HEK293T (cell line): ENCODE data around the gene RAB31.

Experiments
- CTCF ChIA-PET: fragments of 350-600 bp; formaldehyde crosslinking; extraction: SDS; loops from one replicate; lab custom pipeline; 2021; ENCODE audit warnings: antibody characterized with exemption, inconsistent platforms; lab: Yijun Ruan, JAX
- POLR2A ChIA-PET: fragments of 350-600 bp; formaldehyde crosslinking; extraction: SDS; loops from one replicate; lab custom pipeline; 2020; ENCODE audit warnings: antibody characterized with exemption, inconsistent platforms; lab: Yijun Ruan, JAX
- DNase-seq: peaks from one replicate; pipeline ENCODE4 v3.0.0; 2012; ENCODE audit warnings: mixed read lengths; ENCODE audit errors: extremely low spot score
- ARNT ChIP-seq: fragments of 450-650 bp; IDR thresholded peaks from 2 replicates; pipeline ENCODE4 v1.6.1; 2017; ENCODE audit warnings: mild to moderate bottlenecking
- BHLHE40 ChIP-seq: fragments of 450-650 bp; IDR thresholded peaks from 2 replicates; pipeline ENCODE4 v1.6.1; 2016; ENCODE audit warnings: mild to moderate bottlenecking, moderate library complexity, borderline replicate concordance
- CTBP1 ChIP-seq: fragments of 450-650 bp; IDR thresholded peaks from 2 replicates; pipeline ENCODE4 v1.6.1; 2016; ENCODE audit warnings: borderline replicate concordance
- ELF4 ChIP-seq: fragments of 450-650 bp; IDR thresholded peaks from 2 replicates; pipeline ENCODE4 v1.6.1; 2017; ENCODE audit warnings: antibody characterized with exemption
- FOXA1 ChIP-seq: fragments of 450-650 bp; IDR thresholded peaks from 2 replicates; pipeline ENCODE4 v1.6.1; 2016; ENCODE audit warnings: mild to moderate bottlenecking
- FOXK2 ChIP-seq: fragments of 450-650 bp; IDR thresholded peaks from 2 replicates; pipeline ENCODE4 v1.6.1; 2016; ENCODE audit warnings: mild to moderate bottlenecking
- FOXM1 ChIP-seq: fragments of 450-650 bp; IDR thresholded peaks from 2 replicates; pipeline ENCODE4 v1.6.1; 2017; ENCODE audit warnings: mild to moderate bottlenecking, borderline replicate concordance
- HDGF ChIP-seq: fragments of 450-650 bp; IDR thresholded peaks from 2 replicates; pipeline ENCODE4 v1.6.1; 2017; ENCODE audit warnings: antibody characterized with exemption, borderline replicate concordance
- L3MBTL2 ChIP-seq: fragments of 450-650 bp; conservative IDR thresholded peaks from 2 replicates; pipeline ENCODE4 v1.6.1; 2016; ENCODE audit warnings: mild to moderate bottlenecking
- LEF1 ChIP-seq: fragments of 450-650 bp; IDR thresholded peaks from 2 replicates; pipeline ENCODE4 v1.6.1; 2017; ENCODE audit warnings: mild to moderate bottlenecking, borderline replicate concordance
- NFRKB ChIP-seq: fragments of 450-650 bp; IDR thresholded peaks from 2 replicates; pipeline ENCODE4 v1.6.1; 2016; ENCODE audit warnings: mild to moderate bottlenecking, moderate library complexity
- PKNOX1 ChIP-seq: fragments of 450-650 bp; IDR thresholded peaks from 2 replicates; pipeline ENCODE4 v1.6.1; 2016
- SP1 ChIP-seq: fragments of 450-650 bp; IDR thresholded peaks from 2 replicates; pipeline ENCODE4 v1.6.1; 2017
- SUZ12 ChIP-seq: fragments of 450-650 bp; IDR thresholded peaks from 2 replicates; pipeline ENCODE4 v1.6.1; 2016; ENCODE audit warnings: mild to moderate bottlenecking
- TARDBP ChIP-seq: fragments of 450-650 bp; IDR thresholded peaks from 2 replicates; pipeline ENCODE4 v1.6.1; 2016
- ZNF384 ChIP-seq: fragments of 450-650 bp; IDR thresholded peaks from 2 replicates; pipeline ENCODE4 v1.6.1; 2016

The RAB31 gene

GRCh38 chr18:9872823-9873222, 164.7 kb downstream of the RAB31 start:
- no peak for DNase-seq
- TF ChIP-seq NFRKB (no peak), FOXM1 (no peak), ARNT (no peak), L3MBTL2 (no peak), FOXA1 (no peak), SP1 (no peak), ZNF384 (no peak), CTBP1 (no peak), FOXK2 (no peak)
- POLR2A ChIA-PET: no interaction called here
- CTCF ChIA-PET: no interaction called here

GRCh38 chr18:9874728-9875127, 166.6 kb downstream of the RAB31 start:
- no peak for DNase-seq
- ChIA-PET CTCF (no interaction called here), POLR2A (no interaction called here)
- TF ChIP-seq ZNF384: no peak
- TF ChIP-seq FOXK2: no peak
- TF ChIP-seq HDGF: no peak
- TF ChIP-seq ARNT: no peak

DNA sequence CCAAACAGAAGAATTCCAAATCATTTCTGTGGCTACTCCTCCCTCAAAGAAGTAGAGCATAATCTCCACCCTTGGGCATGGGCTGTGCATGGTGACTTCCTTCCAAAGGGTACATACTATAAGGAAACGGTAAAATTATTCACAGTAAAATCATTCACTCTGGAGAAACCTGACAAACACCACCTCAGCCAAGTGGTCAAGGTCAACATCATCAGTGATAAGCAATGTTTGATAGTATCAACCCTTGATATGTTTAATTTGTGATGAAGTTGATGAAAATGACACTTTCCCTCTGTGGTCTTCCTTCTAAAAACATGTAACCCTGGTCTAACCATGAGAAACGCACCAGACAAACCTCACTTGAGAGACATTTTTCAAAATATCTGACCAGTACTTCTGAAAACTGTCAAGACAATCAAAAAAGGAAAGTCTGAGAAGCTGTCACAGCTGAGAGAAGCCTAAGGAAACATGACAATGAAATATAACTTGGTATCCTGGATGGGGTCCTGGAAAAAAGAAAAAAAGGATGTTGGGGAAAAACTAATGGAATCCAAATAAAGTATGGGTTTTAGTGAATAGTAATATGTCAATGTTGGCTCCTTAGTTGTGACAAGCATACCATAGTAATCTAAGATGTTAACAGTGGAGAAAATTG, 168.2 kb downstream of the RAB31 start:
- no peak for DNase-seq
- CTCF ChIA-PET: interaction anchor here (0.5 kb wide), 1 partner anchor 78 kb away, joined by 3 read pairs; no protein-coding TSS in a partner anchor
- POLR2A ChIA-PET: interaction anchor here (0.8 kb wide), 1 partner anchor 37 kb away, joined by 3 read pairs; the partner anchor contains the start of gene VAPA
- TF ChIP-seq HDGF (no peak), CTBP1 (no peak), ELF4 (no peak), FOXA1 (no peak), LEF1 (no peak), ARNT (no peak), TARDBP (no peak), FOXK2 (no peak), ZNF384 (no peak), PKNOX1 (no peak), FOXM1 (no peak), BHLHE40 (no peak), SUZ12 (no peak), L3MBTL2 (no peak), NFRKB (no peak), SP1 (no peak)

- DNase-seq: no peak
- TF ChIP-seq TARDBP: no peak
- no peak for TF ChIP-seq NFRKB
- TF ChIP-seq HDGF: no peak
- TF ChIP-seq BHLHE40: no peak
- TF ChIP-seq ELF4: no peak
- no peak for TF ChIP-seq L3MBTL2
- no peak for TF ChIP-seq FOXA1
- no peak for TF ChIP-seq ARNT
- no peak for TF ChIP-seq ZNF384
- TF ChIP-seq FOXM1: no peak
- TF ChIP-seq SUZ12: no peak
- no peak for TF ChIP-seq FOXK2
- TF ChIP-seq CTBP1: no peak
- no peak for TF ChIP-seq SP1
- TF ChIP-seq PKNOX1: no peak
- CTCF ChIA-PET: interaction anchor here (0.5 to 0.7 kb wide), 2 partner anchors 79 to 1180 kb away, joined by 3 read pairs; no protein-coding TSS in a partner anchor
- POLR2A ChIA-PET: interaction anchor here (0.8 kb wide), 1 partner anchor 37 kb away, joined by 3 read pairs; the partner anchor contains the start of gene VAPA
Measured at GRCh38 chr18:9876867-9877654, 169.0 kb downstream of the RAB31 start.

GRCh38 chr18:9877655-9878014, 169.5 kb downstream of the RAB31 start:
- ChIA-PET CTCF (no interaction called here), POLR2A (no interaction called here)
- TF ChIP-seq HDGF (no peak), BHLHE40 (no peak), ARNT (no peak), L3MBTL2 (no peak), ZNF384 (no peak), ELF4 (no peak), NFRKB (no peak), FOXM1 (no peak), FOXK2 (no peak), LEF1 (no peak), SP1 (no peak), TARDBP (no peak), FOXA1 (no peak), SUZ12 (no peak), CTBP1 (no peak), PKNOX1 (no peak)
- DNase-seq: no peak

- CTCF ChIA-PET: no interaction called here
Measured at GRCh38 chr18:9878095-9878494, 170.0 kb downstream of the RAB31 start.

More at GRCh38 chr18:9878095-9878494, 170.0 kb downstream of the RAB31 start:
- no peak for DNase-seq
- no peak for TF ChIP-seq LEF1
- TF ChIP-seq ELF4: no peak
- TF ChIP-seq PKNOX1: no peak
- no peak for TF ChIP-seq TARDBP
- TF ChIP-seq ARNT: no peak
- no peak for TF ChIP-seq ZNF384
- no peak for TF ChIP-seq FOXM1
- TF ChIP-seq FOXK2: no peak
- TF ChIP-seq L3MBTL2: no peak
- no peak for TF ChIP-seq BHLHE40
- TF ChIP-seq SUZ12: no peak
- no peak for TF ChIP-seq CTBP1
- no peak for TF ChIP-seq HDGF
- no peak for TF ChIP-seq SP1
- no peak for TF ChIP-seq FOXA1
- no peak for TF ChIP-seq NFRKB
- POLR2A ChIA-PET: no interaction called here
